COLO829 (cell line): ENCODE data around the gene MARVELD2.
A peak's percentile ranks its signal among the peaks of the same experiment; 100 is the strongest.
"Not testable (repeated sequence)": the region's sequence is repeated elsewhere in the genome, so short reads cannot be mapped to it uniquely, and the experiment has no call there.

Experiments
- DNase-seq: peaks from one replicate; pipeline ENCODE4 v3.0.0; 2012; ENCODE audit warnings: low spot score

MARVELD2 gene

GRCh38 chr5:69449511-69449910, 34.6 kb downstream of the MARVELD2 start:
- DNase-seq = peak; percentile 26

DNA sequence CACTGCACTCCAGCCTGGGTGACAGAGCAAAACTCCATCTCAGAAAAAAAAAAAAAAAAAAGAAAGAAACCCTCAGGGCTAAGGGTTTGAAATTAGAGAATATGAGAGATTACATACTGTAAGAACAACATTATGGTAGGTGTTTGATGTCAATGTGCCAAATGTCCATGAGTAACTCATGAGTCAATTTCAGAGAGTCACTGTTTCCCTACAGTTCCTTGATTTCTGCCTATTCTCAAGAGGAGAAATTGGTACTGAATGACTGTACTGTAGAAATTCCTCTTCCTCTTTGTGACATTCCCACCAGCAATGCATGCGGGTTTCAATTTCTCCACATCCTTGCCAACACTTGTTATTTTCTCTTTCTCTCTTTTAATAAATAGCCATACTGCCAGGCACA, 35.2 kb downstream of the MARVELD2 start:
- DNase-seq = peak; percentile 26

DNA sequence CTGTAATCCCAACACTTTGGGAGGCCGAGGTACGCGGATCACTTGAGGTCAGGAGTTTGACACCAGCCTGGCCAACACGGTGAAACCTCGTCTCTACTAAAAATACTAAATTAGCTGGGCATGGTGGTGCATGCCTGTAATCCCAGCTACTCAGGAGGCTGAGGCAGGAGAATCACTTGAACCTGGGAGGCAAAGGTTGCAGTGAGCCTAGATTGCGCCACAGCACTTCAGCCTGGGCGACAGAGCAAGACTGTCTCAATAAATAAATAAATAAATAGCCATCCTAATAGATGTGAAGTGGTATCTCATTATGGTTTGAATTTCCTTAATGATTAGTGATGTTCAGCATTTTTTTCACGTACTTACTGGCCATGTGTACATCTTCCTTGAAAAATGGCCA, 35.6 kb downstream of the MARVELD2 start:
- DNase-seq = not testable (repeated sequence)

DNA sequence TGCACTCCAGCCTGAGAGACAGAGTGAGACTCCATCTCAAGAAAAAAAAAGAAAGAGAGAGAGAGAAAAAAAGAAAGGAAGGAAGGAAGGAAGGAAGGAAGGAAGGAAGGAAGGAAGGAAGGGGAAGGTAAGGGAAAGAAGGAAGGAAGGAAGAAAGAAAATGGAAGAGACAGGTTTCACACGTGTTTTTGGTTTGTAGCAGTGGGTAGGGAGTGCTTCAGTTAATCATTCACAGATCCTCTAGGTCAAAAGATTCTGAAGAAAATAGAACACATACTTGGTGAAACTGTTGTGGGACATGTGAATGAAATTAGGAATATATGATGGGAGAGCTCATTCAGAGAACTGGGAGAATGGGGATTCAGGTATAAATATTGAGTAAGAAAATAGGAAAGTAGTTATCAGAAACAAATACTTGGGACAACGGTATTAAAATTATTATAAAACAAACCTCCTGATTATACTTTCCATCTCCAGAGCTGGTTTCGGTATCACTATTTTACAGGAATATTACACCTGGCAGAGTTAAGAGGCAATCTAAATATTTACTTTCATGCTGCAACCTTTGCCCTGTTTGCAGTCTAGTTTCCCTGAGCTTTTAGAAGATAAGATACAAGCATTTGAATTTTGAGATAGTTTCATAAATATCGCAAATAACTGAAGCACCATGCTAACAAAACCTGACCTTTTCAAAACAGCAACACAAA, 37.2 kb downstream of the MARVELD2 start:
- no peak for DNase-seq

- DNase-seq = not testable (repeated sequence)
Measured at GRCh38 chr5:69453487-69453886, 38.6 kb downstream of the MARVELD2 start.

DNA sequence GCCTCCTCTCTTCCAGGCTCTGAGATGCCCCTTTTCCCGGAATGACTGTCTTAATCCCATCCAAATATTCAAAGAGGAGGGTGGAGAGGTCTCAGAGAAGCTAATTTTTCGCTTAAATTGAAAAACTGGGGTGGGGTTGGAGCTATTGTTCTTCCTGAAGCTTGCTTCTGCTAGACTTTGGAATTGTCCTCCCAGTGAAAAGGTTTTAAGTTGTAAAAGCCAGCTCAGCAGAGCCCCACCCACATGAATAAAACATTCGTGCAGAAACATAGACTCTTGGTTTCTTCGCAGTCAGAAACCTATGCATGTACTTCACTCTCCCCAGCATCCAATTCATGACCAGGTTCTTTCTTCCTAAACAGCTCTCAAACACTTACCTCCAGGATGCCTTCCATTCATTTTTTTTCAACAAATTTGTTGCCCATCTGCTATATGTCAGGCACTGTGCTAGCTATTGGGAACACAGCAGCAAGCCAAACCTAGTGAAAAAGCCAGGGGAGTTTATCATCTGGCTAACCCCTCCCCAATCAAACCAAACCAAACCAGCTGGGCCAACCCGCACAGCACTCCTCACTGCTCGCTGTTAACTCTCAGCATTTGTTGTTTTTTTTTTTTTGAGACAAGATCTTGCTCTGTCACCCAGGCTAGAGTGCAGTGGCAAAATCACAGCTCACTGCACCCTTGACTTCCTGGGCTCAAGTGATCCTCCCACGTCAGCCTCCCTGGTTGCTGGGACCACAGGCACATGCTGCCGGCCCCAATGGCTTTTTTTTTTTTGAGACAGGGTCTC, 39.7 kb downstream of the MARVELD2 start:
- DNase-seq = no peak

DNA sequence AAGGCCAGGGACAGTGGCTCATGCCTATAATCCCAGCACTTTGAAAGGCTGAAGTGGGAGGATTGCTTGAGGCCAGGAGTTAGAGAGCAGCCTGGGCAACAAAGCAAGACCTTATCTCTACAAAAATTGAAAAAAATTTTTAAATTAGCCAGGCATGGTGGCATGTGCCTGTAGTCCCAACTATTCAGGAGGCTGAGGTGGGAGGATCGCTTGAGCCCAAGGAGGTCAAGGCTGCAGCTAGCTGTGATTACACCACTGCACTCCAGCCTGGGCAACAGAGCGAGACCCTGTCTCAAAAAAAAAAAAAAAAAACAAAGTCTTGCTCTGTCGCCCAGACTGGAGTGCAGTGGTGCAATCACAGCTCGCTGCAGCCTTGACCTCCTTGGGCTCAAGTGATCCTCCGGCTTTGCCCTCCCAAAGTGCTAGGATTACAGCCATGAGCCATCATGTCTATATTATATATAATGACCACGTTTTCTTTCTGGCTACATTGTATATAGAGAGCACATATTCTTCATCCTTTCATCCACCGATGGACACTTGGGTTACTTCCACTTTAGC, 40.6 kb downstream of the MARVELD2 start:
- not testable (repeated sequence) for DNase-seq

GRCh38 chr5:69462170-69462569, 47.3 kb downstream of the MARVELD2 start:
- no peak for DNase-seq

DNA sequence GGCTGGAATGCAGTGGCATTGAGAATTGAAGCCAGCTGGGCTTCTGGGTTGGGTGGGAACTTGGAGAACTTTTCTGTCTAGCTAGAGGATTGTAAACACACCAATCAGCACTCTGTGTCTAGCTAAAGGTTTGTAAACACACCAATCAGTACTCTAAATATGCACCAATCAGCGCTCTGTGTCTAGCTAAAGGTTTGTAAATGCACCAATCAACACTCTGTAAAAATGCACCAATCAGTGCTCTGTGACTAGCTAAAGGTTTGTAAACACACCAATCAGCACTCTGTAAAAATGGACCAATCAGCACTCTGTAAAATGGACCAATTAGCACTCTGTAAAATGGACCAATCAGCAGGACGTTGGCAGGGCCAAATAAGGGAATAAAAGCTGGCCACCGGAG, 51.5 kb downstream of the MARVELD2 start:
- DNase-seq = not testable (repeated sequence)

DNA sequence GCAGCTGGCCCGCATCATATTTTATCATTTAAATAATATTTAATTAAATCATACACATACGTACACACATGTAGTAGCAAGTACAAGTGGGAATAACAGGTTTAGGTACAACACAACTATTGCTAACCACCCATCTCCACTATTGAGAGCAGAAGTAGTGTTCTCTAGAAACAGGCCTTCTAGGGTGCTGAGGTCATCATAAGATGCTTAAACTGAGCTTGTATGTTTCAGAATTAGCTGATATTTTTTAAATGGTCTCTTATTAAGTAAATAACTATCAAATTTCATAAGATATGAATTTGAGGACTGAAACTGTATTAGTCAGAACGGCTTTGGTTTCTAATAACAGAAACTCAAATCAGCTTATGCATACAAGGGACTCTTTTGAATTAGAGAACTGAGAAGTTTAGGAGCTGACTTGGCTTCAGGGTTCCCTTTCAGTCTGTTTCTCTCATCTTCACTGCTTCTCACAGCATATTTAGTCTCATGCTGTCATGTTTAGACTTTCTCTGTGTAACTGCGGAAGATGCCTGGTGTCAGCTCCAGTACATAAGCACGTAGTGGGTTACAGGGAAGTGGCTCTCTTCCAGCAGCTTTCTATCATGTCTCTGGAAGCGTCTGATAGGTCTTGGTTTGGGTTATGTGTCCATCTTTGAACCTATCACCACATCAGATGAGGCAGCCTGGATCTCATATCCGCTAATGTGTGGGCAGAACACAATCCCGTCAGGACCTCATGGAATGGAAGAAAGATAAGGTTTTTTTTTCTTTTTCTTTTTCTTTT, 52.7 kb downstream of the MARVELD2 start:
- no peak for DNase-seq

DNA sequence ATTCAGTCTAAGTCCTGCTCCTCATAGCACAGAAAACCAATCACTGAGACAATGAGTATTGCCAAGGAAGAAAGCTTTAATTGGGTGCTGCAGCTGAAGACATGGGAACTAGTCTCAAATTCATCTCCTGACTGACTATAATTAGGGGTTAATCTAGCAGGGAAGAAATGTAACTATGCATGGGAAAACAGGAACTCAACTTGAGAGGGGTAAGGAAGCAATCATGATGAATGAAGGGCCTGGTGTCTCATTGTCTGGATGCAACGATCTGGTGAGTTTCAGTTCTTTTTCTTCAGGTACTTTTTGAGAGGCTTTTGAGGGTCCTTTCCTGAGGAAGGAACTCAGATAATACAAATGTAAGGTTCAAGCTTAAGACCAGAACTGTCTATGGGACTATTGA, 53.7 kb downstream of the MARVELD2 start:
- no peak for DNase-seq

GRCh38 chr5:69471516-69471915, 56.6 kb downstream of the MARVELD2 start:
- not testable (repeated sequence) for DNase-seq

- not testable (repeated sequence) for DNase-seq
Measured at GRCh38 chr5:69472535-69473143, 57.7 kb downstream of the MARVELD2 start.

- DNase-seq = no peak
Measured at GRCh38 chr5:69477170-69477569, 62.3 kb downstream of the MARVELD2 start.

- not testable (repeated sequence) for DNase-seq
Measured at GRCh38 chr5:69478296-69478695, 63.4 kb downstream of the MARVELD2 start.

DNA sequence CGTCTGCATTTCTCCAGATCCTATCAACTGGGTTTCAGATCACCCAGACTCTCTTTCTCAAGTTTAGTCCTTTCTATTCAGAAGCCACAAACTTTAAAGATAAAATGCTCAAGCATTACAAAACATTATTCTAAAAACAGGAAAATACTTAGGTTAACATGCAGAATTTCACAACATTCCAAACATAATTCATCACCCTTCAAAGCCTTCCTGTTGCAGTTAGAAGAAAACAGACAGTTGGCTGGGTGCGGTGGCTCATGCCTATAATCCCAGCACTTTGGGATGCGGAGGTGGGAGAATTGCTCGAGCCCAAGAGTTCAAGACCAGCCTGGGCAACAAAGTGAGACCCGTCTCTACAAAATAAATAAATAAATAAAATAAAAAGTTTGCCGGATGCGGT, 70.0 kb downstream of the MARVELD2 start:
- DNase-seq = no peak

GRCh38 chr5:69485471-69485870, 70.6 kb downstream of the MARVELD2 start:
- no peak for DNase-seq

GRCh38 chr5:69489246-69489645, 74.3 kb downstream of the MARVELD2 start:
- DNase-seq = no peak

DNA sequence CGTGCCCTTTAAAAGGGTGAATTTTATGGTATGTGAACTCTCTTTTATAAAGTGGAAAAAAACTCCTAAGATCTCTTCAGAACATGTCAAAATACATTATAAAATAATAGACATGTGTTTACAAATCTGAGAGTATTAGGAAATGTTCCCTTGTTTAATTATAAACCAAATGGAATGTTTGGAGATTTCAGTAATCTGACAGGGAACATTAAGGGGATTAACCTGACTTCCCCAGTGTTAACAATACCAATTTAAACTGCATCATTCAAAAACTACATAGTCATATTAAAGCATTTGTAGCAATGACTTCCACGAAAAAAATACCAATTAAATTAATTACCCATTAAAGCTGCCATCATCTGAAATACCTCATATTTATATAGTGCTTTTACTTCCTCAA, 76.1 kb downstream of the MARVELD2 start:
- DNase-seq = no peak

DNA sequence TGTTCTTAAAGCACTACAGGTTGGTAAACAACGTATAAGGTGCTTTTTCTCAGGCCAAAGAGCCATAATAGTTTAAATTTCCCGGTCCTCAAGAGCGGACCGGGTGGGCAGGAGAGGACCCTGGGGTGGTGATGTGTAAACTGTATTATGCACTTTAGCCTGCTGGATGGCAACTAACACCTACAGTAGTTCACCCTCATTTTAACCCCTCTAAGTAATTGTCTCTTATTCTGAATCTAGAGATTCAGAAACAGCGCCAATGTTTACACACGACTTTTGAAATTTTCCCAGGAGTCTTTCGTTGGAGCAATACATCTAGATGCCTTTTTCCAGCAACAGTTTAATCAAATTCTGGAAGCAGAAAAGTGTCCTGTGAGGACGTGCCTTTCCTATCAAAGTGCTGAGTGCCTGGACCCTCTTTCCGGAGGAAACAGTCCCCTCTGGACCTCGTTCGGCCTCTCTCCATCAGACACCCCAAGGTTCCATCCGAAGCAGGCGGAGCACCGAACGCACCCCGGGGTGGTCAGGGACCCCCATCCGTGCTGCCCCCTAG, 77.0 kb downstream of the MARVELD2 start:
- no peak for DNase-seq

DNA sequence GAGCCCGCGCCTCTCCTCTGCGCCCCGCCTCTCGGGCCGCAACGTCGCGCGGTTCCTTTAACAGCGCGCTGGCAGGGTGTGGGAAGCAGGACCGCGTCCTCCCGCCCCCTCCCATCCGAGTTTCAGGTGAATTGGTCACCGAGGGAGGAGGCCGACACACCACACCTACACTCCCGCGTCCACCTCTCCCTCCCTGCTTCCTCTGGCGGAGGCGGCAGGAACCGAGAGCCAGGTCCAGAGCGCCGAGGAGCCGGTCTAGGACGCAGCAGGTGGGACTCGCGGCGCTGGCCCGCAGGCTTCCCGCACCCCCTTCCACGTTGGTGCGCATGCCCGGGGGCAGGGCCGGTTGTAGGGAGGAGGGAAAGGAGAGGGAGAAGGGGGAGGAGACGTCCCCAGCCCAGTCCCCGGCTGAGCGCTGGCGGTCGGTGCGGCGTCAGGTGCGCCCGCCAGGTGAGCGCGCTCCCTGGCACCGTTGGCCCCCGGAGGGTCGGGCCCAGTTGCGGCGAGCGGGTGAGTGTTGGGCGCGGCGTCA, 77.5 kb downstream of the MARVELD2 start, which contains the start of gene OCLN:
Gene OCLN (plus strand): TSS at position 400 of the 532 bp plus-strand sequence. CDS start 11,455 bp downstream, outside the sequence.
- no peak for DNase-seq
